PC-9 (cell line): ENCODE results near the gene CRAMP1. TPM values are rescaled to one million over a fixed set of nuclear protein-coding genes. Genes with fewer than 3 reads are reported as not detected.

ENCODE experiments used
- BruUV-seq: library from RNA; stranded (reverse); fragments of 400-500 nt; replicated peaks from 2 replicates; lab custom pipeline; 2021; lab: Mats Ljungman, UMichigan
- CTCF ChIA-PET: fragments of 300-600 bp; sonication (Branson Sonifier 250); formaldehyde crosslinking; loops from one replicate; lab custom pipeline; 2022; ENCODE audit warnings: antibody characterized with exemption; lab: Charles Lee
- POLR2A ChIA-PET: fragments of 300-600 bp; sonication (Branson Sonifier 250); formaldehyde crosslinking; loops from one replicate; lab custom pipeline; 2022; ENCODE audit warnings: antibody characterized with exemption; ENCODE audit not compliant: unreplicated experiment; lab: Charles Lee
- DNase-seq, 2 experiments: peaks; one replicate each; pipeline versions ENCODE4 v3.0.0 to v3.0.0-alpha.2; 2015 to 2022; ENCODE audit warnings: mixed read lengths in 1 of 2
- H2AFZ ChIP-seq: fragments of 200-600 bp; sonication (generic); 2 replicates; pipeline ENCODE4 v1.8.1; 2017; ENCODE audit warnings: antibody characterized with exemption
- H3F3A ChIP-seq: fragments of 200-600 bp; sonication (generic); 2 replicates; pipeline ENCODE4 v1.8.1; 2017; ENCODE audit warnings: antibody characterized with exemption, mild to moderate bottlenecking, low read depth; ENCODE audit not compliant: insufficient read depth
- H3K27ac ChIP-seq: fragments of 200-600 bp; sonication (generic); 2 replicates; pipeline ENCODE4 v1.6.1; 2016; ENCODE audit warnings: mixed run types
- H3K27me3 ChIP-seq: fragments of 200-600 bp; sonication (generic); 2 replicates; pipeline ENCODE4 v1.6.1; 2016; ENCODE audit warnings: low read depth, mixed run types; ENCODE audit not compliant: insufficient read depth
- H3K36me3 ChIP-seq: fragments of 200-600 bp; sonication (generic); 2 replicates; pipeline ENCODE4 v1.6.1; 2016; ENCODE audit warnings: low read depth, mixed run types
- H3K4me1 ChIP-seq: fragments of 200-600 bp; sonication (generic); replicated peaks from 2 replicates; pipeline ENCODE4 v1.6.1; 2016; ENCODE audit warnings: mixed run types; ENCODE audit not compliant: insufficient read depth
- H3K4me2 ChIP-seq: fragments of 200-600 bp; sonication (generic); 2 replicates; pipeline ENCODE4 v1.6.1; 2017; ENCODE audit warnings: mixed run types
- H3K4me3 ChIP-seq: fragments of 200-600 bp; sonication (generic); 2 replicates; pipeline ENCODE4 v1.6.1; 2016; ENCODE audit warnings: mixed run types
- H3K79me2 ChIP-seq: fragments of 200-600 bp; sonication (generic); 2 replicates; pipeline ENCODE4 v1.6.1; 2017; ENCODE audit warnings: low read depth, mixed run types
- H3K9me2 ChIP-seq: fragments of 200-600 bp; sonication (generic); 2 replicates; pipeline ENCODE4 v1.8.1; 2017; ENCODE audit warnings: mild to moderate bottlenecking; ENCODE audit not compliant: insufficient read depth
- H3K9me3 ChIP-seq: fragments of 200-600 bp; sonication (generic); 2 replicates; pipeline ENCODE4 v1.8.1; 2016; ENCODE audit warnings: low read depth; ENCODE audit not compliant: insufficient read depth
- H4K20me1 ChIP-seq: fragments of 200-600 bp; sonication (generic); 2 replicates; pipeline ENCODE4 v1.8.1; 2017; ENCODE audit not compliant: insufficient read depth
- EZH2 ChIP-seq: fragments of 200-600 bp; sonication (generic); IDR thresholded peaks from 2 replicates; pipeline ENCODE4 v1.8.0; 2017; ENCODE audit warnings: antibody characterized with exemption, low read depth
- intact Hi-C: fragments of 100-400 bp; cut with micrococcal nuclease; formaldehyde crosslinking; loops from one replicate; pipeline ENCODE4 v1.10.0; 2022; ENCODE audit not compliant: unreplicated experiment
- total RNA-seq: library from RNA; stranded (reverse); gene quantifications from 2 replicates; pipeline ENCODE4 v1.2.3, GENCODE V29; 2021
- TF ChIP-seq, protein P1 (sequence below): fragments of 200-600 bp; sonication (generic); conservative IDR thresholded peaks from 2 replicates; pipeline ENCODE4 v1.6.1; 2017; ENCODE audit warnings: mixed run types, antibody characterized with exemption, mild to moderate bottlenecking, moderate library complexity

CRAMP1 gene
- total RNA-seq, 1 experiment from 2014 or later: 22.7 TPM

DNA sequence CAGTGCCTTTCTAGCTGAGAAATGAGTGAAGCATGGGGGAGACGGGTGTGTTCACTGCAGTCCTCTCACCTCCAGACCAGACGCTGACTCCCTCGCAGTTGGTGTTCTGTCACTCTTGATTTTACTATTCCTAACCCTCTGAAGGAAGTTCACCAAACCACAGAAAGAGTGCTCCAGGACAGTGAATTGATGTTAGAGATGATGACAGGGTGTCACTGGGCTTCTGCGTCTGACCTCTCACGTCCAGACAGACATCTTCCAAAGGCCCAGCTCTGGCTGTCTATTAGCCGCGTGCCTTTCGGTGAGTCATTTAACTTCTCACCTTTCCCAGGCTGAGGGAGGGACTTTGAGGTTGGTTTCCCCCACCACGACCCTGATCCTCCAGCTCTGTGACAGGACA lies 8.2 kb downstream of the CRAMP1 start:
- H3K27ac ChIP-seq: no peak overlapping the region
- no TSS peak for BruUV-seq
- no peaks in the 10 kb centered on the region for H3K9me3 ChIP-seq
- no peaks in the 10 kb centered on the region for H3K27me3 ChIP-seq
- peaks cover 9% of the 10 kb centered on the region for H3F3A ChIP-seq
- TF ChIP-seq EZH2: no peak
- TF ChIP-seq, protein P1, sequence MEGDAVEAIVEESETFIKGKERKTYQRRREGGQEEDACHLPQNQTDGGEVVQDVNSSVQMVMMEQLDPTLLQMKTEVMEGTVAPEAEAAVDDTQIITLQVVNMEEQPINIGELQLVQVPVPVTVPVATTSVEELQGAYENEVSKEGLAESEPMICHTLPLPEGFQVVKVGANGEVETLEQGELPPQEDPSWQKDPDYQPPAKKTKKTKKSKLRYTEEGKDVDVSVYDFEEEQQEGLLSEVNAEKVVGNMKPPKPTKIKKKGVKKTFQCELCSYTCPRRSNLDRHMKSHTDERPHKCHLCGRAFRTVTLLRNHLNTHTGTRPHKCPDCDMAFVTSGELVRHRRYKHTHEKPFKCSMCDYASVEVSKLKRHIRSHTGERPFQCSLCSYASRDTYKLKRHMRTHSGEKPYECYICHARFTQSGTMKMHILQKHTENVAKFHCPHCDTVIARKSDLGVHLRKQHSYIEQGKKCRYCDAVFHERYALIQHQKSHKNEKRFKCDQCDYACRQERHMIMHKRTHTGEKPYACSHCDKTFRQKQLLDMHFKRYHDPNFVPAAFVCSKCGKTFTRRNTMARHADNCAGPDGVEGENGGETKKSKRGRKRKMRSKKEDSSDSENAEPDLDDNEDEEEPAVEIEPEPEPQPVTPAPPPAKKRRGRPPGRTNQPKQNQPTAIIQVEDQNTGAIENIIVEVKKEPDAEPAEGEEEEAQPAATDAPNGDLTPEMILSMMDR: no peak
- H3K4me2 ChIP-seq: no peak overlapping the region
- no peak overlapping the region for H3K4me3 ChIP-seq
- peaks cover 5% of the 10 kb centered on the region; the same call in 1 of the 2 replicates for H3K4me1 ChIP-seq
- intact Hi-C loops: no loop called here
- H3K9me2 ChIP-seq: no peaks in the 10 kb centered on the region
- peaks cover 17% of the 10 kb centered on the region for H4K20me1 ChIP-seq
- ChIA-PET CTCF (no interaction called here), POLR2A (no interaction called here)
- H3K79me2 ChIP-seq: peaks cover 41% of the 10 kb centered on the region
- DNase-seq: no peak
- peaks cover 16% of the 10 kb centered on the region; the same call in 1 of the 2 replicates for H3K36me3 ChIP-seq
- no peak overlapping the region for H2AFZ ChIP-seq

DNA sequence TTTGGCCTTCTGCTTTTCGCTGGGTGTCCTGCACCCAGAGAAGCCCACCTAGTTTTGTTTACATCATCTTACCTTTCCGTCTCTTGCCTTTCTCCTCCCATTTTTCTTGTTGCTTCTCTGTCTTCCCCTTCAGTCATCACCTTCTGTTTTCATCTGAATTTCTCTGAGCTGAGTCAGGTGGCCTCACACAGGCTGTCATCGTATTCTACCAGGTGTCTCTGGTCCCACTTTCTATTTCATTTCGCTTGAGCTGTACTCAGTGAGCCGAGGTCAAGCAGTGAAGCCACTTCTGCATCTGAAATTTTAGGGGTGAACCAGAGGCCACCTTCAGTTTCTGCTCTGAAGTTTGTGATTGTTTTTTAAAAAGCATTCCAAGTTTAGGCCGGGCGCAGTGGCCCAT lies 9.7 kb downstream of the CRAMP1 start:
- Histone ChIP-seq H3K9me3 (no peaks in the 10 kb centered on the region), H3K27ac (no peak overlapping the region), H3K4me3 (no peak overlapping the region), H3K79me2 (peaks cover 36% of the 10 kb centered on the region), H3K4me1 (no peaks in the 10 kb centered on the region), H3F3A (no peaks in the 10 kb centered on the region), H3K36me3 (peaks cover 10% of the 10 kb centered on the region; the same call in 1 of the 2 replicates), H3K4me2 (no peak overlapping the region), H2AFZ (no peak overlapping the region), H3K27me3 (no peaks in the 10 kb centered on the region), H3K9me2 (no peaks in the 10 kb centered on the region), H4K20me1 (peaks cover 16% of the 10 kb centered on the region)
- intact Hi-C loops: no loop called here
- no peak for DNase-seq
- TF ChIP-seq EZH2: no peak
- TF ChIP-seq, protein P1: no peak
- POLR2A ChIA-PET: no interaction called here
- CTCF ChIA-PET: no interaction called here
- no TSS peak for BruUV-seq

DNA sequence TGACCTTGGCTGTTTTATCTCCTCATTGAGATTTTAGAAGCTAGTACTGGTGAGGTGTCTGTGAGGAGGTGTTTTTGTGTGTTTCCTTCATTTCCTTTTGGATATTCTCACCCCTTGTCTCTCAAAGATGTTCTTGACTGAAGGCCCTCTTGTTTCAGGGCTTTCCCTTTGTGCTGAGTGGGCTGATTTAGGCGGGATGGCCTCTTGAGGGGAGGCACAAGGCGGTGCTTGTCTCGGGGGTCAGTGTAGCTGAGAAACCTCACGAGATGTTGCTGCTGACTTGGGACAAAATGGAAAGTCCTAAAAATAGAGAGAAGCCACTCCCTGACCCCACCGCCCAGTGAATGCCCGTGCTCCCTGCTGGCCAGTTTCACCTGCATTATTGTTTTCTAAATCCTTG lies 14.2 kb downstream of the CRAMP1 start:
- intact Hi-C loops: no loop called here
- Histone ChIP-seq H3K27ac (no peak overlapping the region), H3K79me2 (peaks cover 27% of the 10 kb centered on the region), H2AFZ (no peak overlapping the region), H4K20me1 (peaks cover 34% of the 10 kb centered on the region), H3K4me2 (no peak overlapping the region), H3K27me3 (no peaks in the 10 kb centered on the region), H3K9me3 (no peaks in the 10 kb centered on the region), H3F3A (no peaks in the 10 kb centered on the region), H3K9me2 (no peaks in the 10 kb centered on the region), H3K4me3 (no peak overlapping the region), H3K36me3 (0 out of 2 replicates have a peak, but pooled peaks cover 4% of the 10 kb centered on the region), H3K4me1 (no peaks in the 10 kb centered on the region)
- no TSS peak for BruUV-seq
- DNase-seq: no peak
- CTCF ChIA-PET: no interaction called here
- POLR2A ChIA-PET: no interaction called here
- TF ChIP-seq, protein P1: no peak
- TF ChIP-seq EZH2: no peak
